Urothelium cell line (cell line): Measurements from ENCODE around the gene ASB1.
"Not testable (repeated sequence)": the region's sequence is repeated elsewhere in the genome, so short reads cannot be mapped to it uniquely, and the experiment has no call there.

ENCODE experiments used
- DNase-seq: peaks from one replicate; pipeline ENCODE4 v3.0.0; 2011; ENCODE audit warnings: low spot score, mixed read lengths
- FAIRE-seq: peaks from 2 replicates; lab custom pipeline; 2011; peaks lifted over from hg19 to GRCh38; lab: Jason Lieb, UNC

ASB1 gene

GRCh38 chr2:238403632-238404405 is 22.9 kb upstream of the ASB1 start:
- FAIRE-seq: no peak
- DNase-seq: no peak

GRCh38 chr2:238404406-238405216 is 22.1 kb upstream of the ASB1 start:
- DNase-seq (no peak), FAIRE-seq (no peak)

- FAIRE-seq, DNase-seq: not testable (repeated sequence)
Observed at GRCh38 chr2:238405217-238405555, 21.5 kb upstream of the ASB1 start.

GRCh38 chr2:238406221-238406997 is 20.3 kb upstream of the ASB1 start:
- no peak for DNase-seq
- FAIRE-seq: peak; percentile 40

GRCh38 chr2:238406998-238407285 is 19.8 kb upstream of the ASB1 start:
- DNase-seq: no peak
- no peak for FAIRE-seq

- no peak for FAIRE-seq
- no peak for DNase-seq
Observed at GRCh38 chr2:238407566-238407965, 19.2 kb upstream of the ASB1 start.

- no peak for FAIRE-seq
- DNase-seq: no peak
Observed at GRCh38 chr2:238408615-238409340, 17.9 kb upstream of the ASB1 start.

GRCh38 chr2:238409341-238410199 is 17.2 kb upstream of the ASB1 start:
- no peak for FAIRE-seq
- DNase-seq: no peak

GRCh38 chr2:238412067-238412767 is 14.5 kb upstream of the ASB1 start:
- no peak for DNase-seq
- no peak for FAIRE-seq

GRCh38 chr2:238413368-238413767 is 13.4 kb upstream of the ASB1 start:
- FAIRE-seq (no peak), DNase-seq (no peak)

GRCh38 chr2:238415036-238415764 is 11.5 kb upstream of the ASB1 start:
- DNase-seq (no peak), FAIRE-seq (no peak)

- FAIRE-seq (no peak), DNase-seq (no peak)
Observed at GRCh38 chr2:238415893-238416292, 10.8 kb upstream of the ASB1 start.

- DNase-seq: no peak
- no peak for FAIRE-seq
Observed at GRCh38 chr2:238418196-238418998, 8.3 kb upstream of the ASB1 start.

GRCh38 chr2:238418999-238419546 is 7.7 kb upstream of the ASB1 start:
- FAIRE-seq (no peak), DNase-seq (no peak)

- DNase-seq (no peak), FAIRE-seq (no peak)
Observed at GRCh38 chr2:238420442-238420841, 6.3 kb upstream of the ASB1 start.

- FAIRE-seq (no peak), DNase-seq (no peak)
Observed at GRCh38 chr2:238420878-238421694, 5.6 kb upstream of the ASB1 start.

- DNase-seq: no peak
- no peak for FAIRE-seq
Observed at GRCh38 chr2:238421695-238422035, 5.1 kb upstream of the ASB1 start.
